Activated CD4-positive, alpha-beta T cell treated with anti-CD3 and anti-CD28 coated beads, Interleukin-2, amount 50 U/mL, for 16 hours (primary cell): ENCODE measurements around the gene CCNDBP1.
"Not testable (repeated sequence)": the region's sequence is repeated elsewhere in the genome, so short reads cannot be mapped to it uniquely, and the experiment has no call there.

Experiments
- DNase-seq: peaks from one replicate; pipeline ENCODE4 v3.0.0-alpha.2; 2020

CCNDBP1 gene, protein sequence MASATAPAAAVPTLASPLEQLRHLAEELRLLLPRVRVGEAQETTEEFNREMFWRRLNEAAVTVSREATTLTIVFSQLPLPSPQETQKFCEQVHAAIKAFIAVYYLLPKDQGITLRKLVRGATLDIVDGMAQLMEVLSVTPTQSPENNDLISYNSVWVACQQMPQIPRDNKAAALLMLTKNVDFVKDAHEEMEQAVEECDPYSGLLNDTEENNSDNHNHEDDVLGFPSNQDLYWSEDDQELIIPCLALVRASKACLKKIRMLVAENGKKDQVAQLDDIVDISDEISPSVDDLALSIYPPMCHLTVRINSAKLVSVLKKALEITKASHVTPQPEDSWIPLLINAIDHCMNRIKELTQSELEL

GRCh38 chr15:43185157-43186002 lies at the start of gene CCNDBP1:
TSS of gene CCNDBP1 (plus strand) at chr15:43185403. CDS start at chr15:43185499, 96 bp downstream.
- peak; percentile 96 for DNase-seq

GRCh38 chr15:43143203-43143941 lies 41.8 kb upstream of the CCNDBP1 start:
- DNase-seq, result no peak

DNA sequence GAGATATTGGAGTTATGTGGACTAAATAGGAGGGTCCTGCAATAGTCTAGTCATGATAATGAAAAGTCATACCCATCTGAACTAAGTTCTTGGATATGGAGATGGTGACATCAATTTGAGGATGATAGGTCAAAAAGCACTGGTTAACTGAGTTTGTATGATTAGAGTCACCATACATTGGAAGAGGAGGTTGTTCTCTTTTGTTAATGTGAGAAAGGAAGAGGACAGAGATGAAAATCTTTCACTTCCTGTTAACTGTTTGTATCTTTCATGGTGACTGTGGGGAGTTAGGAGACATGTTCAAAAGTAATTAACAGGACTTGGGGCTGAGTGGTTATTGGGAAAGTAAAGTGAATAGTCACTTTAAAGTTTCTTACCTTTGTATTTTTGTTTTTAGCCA lies 40.7 kb upstream of the CCNDBP1 start:
- DNase-seq, result no peak

- DNase-seq, result no peak
Measured at GRCh38 chr15:43146184-43146583, 39.0 kb upstream of the CCNDBP1 start.

- no peak for DNase-seq
Measured at GRCh38 chr15:43150191-43150929, 34.8 kb upstream of the CCNDBP1 start.

DNA sequence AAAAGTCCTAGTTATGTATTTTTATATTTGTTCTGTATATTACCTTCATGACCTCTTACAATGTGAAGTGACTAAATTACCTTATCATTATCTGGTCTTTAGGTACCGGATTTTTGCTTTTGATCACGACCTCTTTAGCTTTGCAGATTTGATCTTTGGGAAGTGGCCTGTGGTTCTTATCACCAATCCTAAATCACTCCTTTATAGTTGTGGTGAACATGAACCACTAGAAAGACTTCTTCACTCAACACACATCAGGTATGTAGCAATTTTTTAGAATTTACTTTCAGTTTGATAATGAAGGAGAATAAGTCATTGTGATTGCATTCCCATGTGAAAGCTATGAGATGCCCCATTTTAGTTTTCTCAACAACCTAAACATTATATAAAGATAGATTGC lies 33.5 kb upstream of the CCNDBP1 start:
- peak; percentile 40 for DNase-seq

GRCh38 chr15:43153269-43153668 lies 31.9 kb upstream of the CCNDBP1 start:
- DNase-seq, result peak; percentile 14

DNA sequence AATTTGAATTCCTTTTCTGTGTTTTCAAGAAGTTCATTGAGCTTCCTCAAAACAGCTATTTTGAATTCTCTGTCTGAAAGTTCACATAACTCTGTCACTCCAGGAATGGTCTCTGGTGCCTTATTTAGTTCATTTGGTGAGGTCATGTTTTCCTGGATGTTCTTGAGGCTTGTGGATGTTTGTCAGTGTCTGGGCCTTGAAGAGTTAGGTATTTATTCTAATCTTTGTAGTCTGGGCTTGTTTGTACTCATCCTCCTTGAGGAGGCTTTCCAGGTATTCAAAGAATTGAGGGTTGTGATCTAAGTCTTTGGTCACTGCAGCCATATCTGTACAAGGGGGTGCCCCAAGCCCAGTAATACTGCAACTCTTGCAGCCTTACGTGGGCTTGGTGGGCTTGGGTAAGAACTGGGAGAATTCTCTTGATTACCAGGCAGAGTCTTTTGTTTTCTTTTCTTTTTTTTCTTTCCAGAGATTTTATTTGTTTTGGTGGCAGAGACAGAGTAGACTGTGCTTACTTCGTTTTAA lies 19.3 kb upstream of the CCNDBP1 start:
- no peak for DNase-seq

- not testable (repeated sequence) for DNase-seq
Measured at GRCh38 chr15:43167261-43167660, 17.9 kb upstream of the CCNDBP1 start.

DNA sequence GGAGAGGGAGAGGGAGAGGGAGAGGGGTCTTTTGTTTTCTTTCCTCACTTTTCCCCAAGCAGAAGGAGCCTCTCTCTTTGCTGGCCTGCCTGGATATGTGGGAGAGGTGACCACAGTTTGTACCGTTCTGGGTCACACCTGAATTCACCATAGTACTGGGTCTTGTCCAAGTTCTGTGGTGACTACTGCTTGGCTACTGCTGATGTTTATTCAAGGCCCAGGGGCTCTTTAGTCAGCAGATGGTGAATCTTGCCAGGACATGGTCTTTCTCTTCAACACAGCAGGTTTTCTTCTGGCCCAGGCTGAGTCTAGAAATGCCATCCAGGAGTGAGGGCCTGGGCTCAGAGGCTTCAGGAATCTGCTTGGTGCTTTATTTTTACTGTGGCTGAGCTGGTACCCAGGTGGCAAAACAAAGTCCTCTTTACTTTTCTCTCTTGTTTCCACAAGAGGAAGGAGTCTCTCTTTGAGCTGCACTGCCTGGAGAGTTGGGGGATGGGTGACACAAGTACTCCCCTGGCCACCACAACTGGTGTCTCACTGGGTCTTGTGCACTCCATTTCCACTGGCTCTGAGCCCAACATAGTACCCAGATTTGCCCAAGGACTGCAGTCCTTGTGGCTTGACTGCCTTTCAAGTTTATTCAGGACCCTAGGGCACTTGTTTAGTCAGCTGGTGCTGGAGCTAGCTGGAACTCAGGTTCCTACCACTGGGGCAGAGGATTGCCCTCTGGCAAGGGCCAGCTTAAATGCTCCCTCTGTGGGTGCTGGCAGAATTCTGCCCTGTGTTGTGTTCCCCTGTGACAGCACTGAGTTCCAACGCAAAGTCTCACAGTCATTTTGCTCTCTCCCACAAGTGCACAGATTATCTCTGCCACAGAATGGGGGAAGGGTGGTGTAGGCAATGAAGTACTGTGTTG lies 16.8 kb upstream of the CCNDBP1 start:
- no peak for DNase-seq

- no peak for DNase-seq
Measured at GRCh38 chr15:43169888-43170287, 15.3 kb upstream of the CCNDBP1 start.

DNA sequence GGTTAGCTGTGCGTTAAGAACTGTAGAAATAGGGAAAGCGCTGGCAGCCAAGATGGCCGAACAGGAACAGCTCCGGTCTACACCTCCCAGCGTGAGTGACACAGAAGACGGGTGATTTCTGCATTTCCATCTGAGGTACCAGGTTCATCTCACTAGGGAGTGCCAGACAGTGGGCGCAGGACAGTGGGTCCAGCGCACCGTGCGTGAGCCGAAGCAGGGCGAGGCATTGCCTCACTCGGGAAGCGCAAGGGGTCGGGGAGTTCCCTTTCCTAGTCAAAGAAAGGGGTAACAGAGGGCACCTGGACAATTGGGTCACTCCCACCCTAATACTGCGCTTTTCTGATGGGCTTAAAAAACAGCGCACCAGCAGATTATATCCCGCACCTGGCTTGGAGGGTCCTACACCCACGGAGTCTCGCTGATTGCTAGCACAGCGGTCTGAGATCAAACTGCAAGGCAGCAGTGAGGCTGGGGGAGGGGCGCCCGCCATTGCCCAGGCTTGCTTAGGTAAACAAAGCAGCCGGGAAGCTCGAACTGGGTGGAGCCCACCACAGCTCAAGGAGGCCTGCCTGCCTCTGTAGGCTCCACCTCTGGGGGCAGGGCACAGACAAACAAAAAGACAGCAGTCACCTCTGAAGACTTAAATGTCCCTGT lies 9.4 kb upstream of the CCNDBP1 start:
- not testable (repeated sequence) for DNase-seq

GRCh38 chr15:43177147-43177546 lies 8.1 kb upstream of the CCNDBP1 start:
- not testable (repeated sequence) for DNase-seq

DNA sequence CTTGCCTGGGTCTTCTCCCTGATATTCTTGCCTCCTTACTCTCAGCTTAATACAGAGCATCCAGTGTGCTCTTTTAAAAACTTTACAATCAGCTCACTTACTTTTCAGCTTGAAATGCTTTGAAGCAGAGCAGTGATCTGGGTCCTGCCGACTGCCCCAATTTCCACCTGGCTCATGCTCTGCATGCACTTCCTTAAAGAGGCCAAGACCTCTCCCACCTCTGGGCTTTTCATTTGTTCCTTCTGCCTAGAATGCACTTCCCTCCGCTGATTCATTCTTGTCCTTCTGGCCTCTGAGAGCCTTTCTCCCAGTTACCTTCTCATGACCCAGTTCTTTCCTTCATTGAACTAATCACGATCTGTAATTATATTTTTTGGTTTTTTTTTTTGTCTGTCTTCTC lies 1.9 kb upstream of the CCNDBP1 start:
- DNase-seq, result no peak

- no peak for DNase-seq
Measured at GRCh38 chr15:43184407-43185124, 637 bp upstream of the CCNDBP1 start.

DNA sequence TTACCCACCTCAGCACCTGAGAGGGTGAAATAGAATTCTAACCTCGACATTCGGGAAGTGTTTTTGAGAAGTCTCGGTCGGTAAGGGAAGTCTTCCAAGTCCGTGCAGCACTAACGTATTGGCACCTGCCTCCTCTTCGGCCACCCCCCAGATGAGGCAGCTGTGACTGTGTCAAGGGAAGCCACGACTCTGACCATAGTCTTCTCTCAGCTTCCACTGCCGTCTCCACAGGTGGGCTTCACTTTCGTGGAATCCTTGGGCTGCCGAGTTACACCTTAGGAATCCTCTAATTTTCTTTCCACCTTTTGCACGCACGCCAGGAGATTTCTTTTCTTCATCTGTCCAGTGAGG lies 775 bp downstream of the CCNDBP1 start:
- DNase-seq, result no peak

DNA sequence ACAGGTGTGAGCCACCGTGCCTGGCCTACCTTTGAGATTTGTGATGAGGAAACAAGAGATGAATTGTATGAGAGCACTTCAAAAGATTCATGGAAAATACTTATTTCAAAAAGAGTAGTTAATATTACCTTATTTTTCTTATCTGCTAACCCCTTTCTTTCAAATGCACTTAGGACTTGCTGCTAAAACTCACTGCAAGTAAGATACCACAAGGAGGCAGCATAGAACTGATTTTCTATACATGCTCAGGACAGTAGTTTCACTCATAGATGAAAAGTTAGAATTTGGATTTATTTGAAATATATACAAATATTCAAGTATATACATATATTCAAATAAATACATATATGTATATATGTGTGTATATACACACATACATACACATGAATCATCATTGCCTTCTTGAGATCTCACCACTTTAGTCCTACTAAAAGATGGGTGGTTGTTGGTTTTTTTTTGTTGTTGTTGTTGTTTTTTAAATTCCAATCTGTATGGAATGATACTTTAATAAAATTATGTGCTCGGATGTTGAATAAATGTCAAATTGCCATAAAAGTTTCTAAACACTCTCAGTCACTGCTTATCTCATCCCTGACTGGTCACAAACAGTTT lies 2.4 kb downstream of the CCNDBP1 start:
- peak; percentile 54 for DNase-seq

DNA sequence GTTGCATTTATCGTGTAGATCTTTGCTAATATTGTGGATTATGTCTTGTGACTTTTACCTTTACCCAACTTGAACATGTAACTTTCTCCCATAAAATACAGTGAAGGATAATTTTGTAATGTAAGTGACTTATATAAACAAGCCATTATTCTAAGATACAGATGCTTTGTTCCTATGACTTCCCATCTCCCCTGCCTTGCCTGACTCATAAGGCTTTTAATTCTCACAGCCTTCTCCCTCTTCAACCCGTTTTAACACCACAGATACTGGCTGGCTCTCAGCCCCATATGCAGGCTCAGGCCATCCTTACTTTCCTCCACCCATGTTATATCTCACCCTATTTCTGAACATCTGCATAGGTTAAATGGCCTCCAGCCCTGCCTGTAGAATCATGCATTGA lies 4.1 kb downstream of the CCNDBP1 start:
- DNase-seq, result no peak

- no peak for DNase-seq
Measured at GRCh38 chr15:43190178-43190577, 5.0 kb downstream of the CCNDBP1 start.

GRCh38 chr15:43193710-43194109 lies 8.5 kb downstream of the CCNDBP1 start:
- no peak for DNase-seq
